ENCODE results near the gene PSMD7.

DNA sequence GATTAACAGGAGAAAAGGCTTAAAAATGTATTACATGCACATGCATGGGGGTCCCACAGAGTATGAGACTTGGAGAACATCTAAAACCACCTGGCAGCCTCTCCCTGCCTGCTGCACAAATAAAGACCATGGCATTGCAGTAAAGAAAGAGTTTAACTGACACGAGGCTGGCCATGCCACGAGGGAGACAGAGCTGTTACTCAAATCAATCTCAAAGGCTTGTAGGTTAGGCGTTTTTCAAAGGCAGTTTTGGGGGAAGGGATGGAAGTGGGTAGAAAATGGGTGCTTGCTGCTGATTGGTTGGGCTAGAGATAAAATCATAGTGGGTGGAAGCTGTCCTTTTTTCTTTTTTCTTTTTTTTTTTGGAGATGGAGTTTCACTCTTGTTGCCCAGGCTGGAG is 17.3 kb upstream of the PSMD7 start:
- TF ChIP-seq SP1 (IDR thresholded peaks at IDR 0.05; ENCODE audit: low read depth, low read length) (no peak), POLR2A (IDR thresholded peaks at IDR 0.05; ENCODE audit: low read depth, low read length) (no peak), CTCF (IDR thresholded peaks at IDR 0.05 in 2 of 3, conservative IDR thresholded peaks at IDR 0.05 in 1 of 3; ENCODE audit: control insufficient read depth in 2 of 3, extremely low read depth in 1 of 3, insufficient read depth in 1 of 3, low read depth in 3 of 3, low read length in 3 of 3) (no peak), TAF1 (IDR thresholded peaks at IDR 0.05; ENCODE audit: borderline replicate concordance, low read depth, low read length) (no peak), SRF (IDR thresholded peaks at IDR 0.05; ENCODE audit: low read depth in 2 of 2, low read length in 2 of 2) (no peak), ZNF274 (IDR thresholded peaks at IDR 0.05; ENCODE audit: insufficient read depth, insufficient read length) (no peak), NRF1 (conservative IDR thresholded peaks at IDR 0.05; ENCODE audit: low read depth, low read length) (no peak), EGR1 (IDR thresholded peaks at IDR 0.05; ENCODE audit: borderline replicate concordance in 1 of 2, low read depth in 2 of 2, low read length in 2 of 2) (no peak)
- TF ChIP-seq, protein P1, sequence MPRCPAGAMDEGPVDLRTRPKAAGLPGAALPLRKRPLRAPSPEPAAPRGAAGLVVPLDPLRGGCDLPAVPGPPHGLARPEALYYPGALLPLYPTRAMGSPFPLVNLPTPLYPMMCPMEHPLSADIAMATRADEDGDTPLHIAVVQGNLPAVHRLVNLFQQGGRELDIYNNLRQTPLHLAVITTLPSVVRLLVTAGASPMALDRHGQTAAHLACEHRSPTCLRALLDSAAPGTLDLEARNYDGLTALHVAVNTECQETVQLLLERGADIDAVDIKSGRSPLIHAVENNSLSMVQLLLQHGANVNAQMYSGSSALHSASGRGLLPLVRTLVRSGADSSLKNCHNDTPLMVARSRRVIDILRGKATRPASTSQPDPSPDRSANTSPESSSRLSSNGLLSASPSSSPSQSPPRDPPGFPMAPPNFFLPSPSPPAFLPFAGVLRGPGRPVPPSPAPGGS (IDR thresholded peaks at IDR 0.05; ENCODE audit: borderline replicate concordance, insufficient read depth, low read depth, low read length, poor library complexity, severe bottlenecking), result no peak
- TF ChIP-seq, protein P2, sequence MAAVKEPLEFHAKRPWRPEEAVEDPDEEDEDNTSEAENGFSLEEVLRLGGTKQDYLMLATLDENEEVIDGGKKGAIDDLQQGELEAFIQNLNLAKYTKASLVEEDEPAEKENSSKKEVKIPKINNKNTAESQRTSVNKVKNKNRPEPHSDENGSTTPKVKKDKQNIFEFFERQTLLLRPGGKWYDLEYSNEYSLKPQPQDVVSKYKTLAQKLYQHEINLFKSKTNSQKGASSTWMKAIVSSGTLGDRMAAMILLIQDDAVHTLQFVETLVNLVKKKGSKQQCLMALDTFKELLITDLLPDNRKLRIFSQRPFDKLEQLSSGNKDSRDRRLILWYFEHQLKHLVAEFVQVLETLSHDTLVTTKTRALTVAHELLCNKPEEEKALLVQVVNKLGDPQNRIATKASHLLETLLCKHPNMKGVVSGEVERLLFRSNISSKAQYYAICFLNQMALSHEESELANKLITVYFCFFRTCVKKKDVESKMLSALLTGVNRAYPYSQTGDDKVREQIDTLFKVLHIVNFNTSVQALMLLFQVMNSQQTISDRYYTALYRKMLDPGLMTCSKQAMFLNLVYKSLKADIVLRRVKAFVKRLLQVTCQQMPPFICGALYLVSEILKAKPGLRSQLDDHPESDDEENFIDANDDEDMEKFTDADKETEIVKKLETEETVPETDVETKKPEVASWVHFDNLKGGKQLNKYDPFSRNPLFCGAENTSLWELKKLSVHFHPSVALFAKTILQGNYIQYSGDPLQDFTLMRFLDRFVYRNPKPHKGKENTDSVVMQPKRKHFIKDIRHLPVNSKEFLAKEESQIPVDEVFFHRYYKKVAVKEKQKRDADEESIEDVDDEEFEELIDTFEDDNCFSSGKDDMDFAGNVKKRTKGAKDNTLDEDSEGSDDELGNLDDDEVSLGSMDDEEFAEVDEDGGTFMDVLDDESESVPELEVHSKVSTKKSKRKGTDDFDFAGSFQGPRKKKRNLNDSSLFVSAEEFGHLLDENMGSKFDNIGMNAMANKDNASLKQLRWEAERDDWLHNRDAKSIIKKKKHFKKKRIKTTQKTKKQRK (IDR thresholded peaks at IDR 0.05; ENCODE audit: low read depth, low read length), result no peak
